Uterus (tissue), 2 donors: Measurements from ENCODE around the gene XYLT2.

Experiments used
- POLR2A ChIP-seq, 2 donors: fragments of 450-650 bp; IDR thresholded peaks; one replicate each; pipeline ENCODE4 v1.6.1; 2016; ENCODE audit warnings: antibody characterized with exemption in 2 of 2, mild to moderate bottlenecking in 1 of 2, moderate library complexity in 1 of 2
- TF ChIP-seq, protein P1 (sequence below), 4 experiments: fragments of 200-600 bp in 2 of 4; fragments of 450-650 bp in 2 of 4; sonication (generic) in 2 of 4; IDR thresholded peaks; one replicate each; pipeline ENCODE4 v1.5.1; 2016 to 2019; ENCODE audit warnings: antibody characterized with exemption in 4 of 4, mild to moderate bottlenecking in 2 of 4, moderate library complexity in 1 of 4

DNA sequence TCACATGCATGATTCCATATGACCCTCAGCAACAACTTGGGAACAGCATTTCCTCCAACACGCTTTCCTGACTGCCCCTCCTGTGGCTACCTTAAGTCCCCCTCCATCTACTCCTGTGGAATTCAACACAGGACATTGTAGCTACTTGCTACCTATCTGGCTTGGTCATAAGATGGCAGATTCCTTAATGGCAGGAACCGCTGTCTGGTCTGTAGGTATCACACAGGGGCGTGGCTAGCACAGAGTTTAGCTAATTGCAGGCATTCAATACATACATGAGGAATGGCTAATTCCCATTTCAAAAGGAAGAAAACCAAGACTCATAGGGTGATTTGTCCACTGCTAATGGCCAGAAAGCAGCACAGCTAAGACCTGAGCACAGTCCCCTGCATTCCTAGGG is 42.8 kb downstream of the XYLT2 start:
- no peak for TF ChIP-seq POLR2A (IDR thresholded peaks at IDR 0.05)
- TF ChIP-seq, protein P1, sequence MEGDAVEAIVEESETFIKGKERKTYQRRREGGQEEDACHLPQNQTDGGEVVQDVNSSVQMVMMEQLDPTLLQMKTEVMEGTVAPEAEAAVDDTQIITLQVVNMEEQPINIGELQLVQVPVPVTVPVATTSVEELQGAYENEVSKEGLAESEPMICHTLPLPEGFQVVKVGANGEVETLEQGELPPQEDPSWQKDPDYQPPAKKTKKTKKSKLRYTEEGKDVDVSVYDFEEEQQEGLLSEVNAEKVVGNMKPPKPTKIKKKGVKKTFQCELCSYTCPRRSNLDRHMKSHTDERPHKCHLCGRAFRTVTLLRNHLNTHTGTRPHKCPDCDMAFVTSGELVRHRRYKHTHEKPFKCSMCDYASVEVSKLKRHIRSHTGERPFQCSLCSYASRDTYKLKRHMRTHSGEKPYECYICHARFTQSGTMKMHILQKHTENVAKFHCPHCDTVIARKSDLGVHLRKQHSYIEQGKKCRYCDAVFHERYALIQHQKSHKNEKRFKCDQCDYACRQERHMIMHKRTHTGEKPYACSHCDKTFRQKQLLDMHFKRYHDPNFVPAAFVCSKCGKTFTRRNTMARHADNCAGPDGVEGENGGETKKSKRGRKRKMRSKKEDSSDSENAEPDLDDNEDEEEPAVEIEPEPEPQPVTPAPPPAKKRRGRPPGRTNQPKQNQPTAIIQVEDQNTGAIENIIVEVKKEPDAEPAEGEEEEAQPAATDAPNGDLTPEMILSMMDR (IDR thresholded peaks at IDR 0.05), result no peak
